ENCODE results near the gene GLIS2.

GLIS2 gene

DNA sequence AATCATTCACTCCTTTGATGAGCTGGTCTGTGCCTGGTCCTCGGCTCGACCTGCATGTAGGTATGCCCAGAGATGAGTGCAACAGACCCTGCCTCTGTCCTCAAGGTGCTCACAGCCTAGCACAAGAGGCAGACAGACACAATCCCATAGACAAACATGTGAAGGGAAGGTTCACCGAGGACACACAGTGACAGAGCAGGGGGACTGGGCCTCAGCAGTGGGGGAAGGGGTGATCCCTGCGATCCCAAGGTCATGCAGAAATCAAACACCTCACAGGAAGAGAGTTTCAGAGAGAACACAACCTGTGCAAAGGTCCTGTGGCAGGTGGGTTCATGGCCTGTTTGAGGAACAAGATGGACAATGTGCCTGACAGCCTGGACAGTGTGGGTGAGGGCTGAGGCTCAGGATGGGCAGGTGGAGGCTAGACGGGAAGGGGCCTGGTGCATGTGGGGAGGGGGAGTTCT is 51.6 kb downstream of the GLIS2 start:
- no peak for DNase-seq (ENCODE audit: low read depth in 2 of 3, low spot score in 2 of 3)

DNA sequence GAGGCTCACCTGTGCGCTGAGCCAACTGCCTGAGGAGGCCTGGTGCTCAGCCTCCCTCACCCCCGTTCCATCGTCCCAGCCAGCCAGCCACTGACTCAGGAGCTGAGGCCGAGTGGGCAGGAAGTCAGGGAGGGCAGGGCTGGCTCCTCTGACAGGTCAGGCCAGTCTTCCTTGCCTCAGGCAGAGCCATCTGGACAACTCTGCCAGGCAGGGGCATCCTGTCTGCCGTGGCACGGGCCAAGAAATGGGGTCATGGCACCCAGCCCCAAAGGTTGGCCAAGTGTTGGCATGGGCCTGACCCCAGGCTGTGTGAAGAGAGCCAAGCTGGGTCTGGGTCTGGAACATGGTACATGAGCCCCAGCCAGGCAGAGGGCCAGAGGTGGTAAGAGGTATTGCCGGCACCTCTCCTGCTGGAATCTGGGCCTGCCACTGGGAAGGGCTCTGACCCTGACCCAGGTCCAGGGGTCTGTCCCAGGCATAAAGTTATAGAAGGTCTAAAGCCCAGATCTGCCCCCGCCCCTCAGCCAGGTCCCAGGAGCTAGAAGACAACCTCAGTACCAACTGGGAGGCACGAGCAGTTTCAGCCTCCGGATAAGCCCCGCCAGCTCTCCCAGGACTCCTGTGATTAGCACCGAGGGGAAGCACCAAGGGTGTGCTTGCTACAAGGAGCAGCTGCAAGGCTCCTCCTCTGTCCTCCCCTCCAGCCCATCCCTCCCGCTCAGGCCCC is 53.3 kb downstream of the GLIS2 start:
- DNase-seq (ENCODE audit: low read depth in 2 of 3, low spot score in 2 of 3) = no peak

DNA sequence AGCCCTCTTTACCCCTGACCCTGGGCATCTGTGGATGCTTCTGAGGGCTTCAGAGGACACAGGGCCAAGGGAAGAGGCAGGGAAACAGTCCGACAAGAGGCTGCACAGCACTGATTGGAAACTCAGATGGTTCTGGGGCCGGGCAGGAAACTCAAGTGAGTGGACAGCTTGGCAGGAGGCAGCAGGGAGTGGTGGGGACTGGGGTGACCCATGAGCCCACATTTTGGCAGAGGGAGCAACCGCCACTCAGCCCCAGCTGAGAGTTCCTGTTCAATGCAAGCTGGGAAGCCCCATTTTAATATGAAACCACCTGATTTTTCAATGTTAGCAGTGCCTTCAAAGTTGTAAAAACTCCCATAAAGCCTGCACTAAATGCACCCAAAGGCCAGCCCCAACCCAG is 54.3 kb downstream of the GLIS2 start:
- DNase-seq (ENCODE audit: low read depth in 2 of 3, low spot score in 2 of 3) = no peak

DNA sequence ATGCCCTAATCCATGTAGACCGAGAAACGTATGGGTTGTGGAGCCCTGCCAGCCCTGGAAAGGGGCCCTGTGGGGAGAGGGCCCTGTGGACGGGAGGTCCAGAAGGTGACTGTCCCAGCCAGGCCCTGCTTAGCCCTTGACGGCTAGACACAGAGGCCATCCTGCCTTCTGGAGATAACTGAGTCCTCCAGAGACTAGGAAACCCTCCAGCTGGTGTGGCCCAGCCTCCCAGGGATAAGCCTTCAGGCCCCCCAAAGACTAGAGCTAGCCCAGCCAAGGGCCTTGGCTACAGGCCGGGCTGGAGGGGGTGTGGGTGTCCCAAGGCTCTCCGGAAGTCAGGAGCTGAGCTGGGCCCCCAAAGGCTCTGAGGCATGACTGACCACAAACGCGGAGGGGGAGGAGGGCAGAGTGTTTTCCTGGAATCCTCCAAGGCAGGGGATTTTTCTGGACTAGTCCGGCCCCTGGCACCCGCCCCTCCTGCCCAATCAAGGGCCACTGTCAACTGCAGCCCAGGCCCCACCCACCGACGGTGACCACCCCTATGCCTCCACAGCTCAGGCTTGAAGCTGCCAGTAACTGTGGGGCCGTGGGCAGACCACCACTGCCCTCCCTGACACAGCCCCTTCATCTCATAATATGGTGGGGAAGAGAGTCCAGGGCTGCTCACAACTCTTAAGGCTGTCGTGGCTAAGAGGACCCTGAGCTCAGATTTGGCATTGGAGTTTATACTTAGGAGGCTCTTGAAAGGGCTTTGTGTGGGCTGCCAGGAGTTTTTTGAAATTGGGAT is 54.9 kb downstream of the GLIS2 start:
- DNase-seq (ENCODE audit: low read depth in 2 of 3, low spot score in 2 of 3) = no peak

DNA sequence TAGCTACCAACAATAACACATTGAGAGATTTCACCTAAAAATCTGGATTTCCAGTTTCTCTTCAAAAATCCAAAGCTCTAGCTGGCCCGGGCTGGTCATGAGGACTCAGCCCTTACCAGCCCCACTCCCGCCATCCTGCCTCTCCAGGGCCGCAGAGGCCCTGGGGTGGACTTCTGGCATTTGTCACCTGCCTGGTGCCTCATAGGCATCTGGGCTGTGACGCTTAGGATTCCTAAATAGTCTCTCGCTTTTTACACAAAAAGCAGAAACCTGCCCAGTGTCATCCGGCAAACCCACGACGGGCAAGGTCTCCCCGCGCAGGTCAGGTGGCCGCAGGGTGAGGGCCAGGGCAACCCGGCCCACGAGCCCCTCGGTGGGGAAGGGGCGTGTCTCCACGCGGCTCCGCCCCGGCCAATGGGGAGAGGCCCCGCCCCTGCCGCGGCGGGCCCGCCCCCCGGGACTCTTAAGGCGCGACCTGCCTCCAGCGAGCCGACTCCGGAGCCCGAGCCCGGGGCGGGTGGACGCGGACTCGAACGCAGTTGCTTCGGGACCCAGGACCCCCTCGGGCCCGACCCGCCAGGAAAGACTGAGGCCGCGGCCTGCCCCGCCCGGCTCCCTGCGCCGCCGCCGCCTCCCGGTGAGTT is 55.6 kb downstream of the GLIS2 start, which contains the start of gene VASN:
Gene VASN, plus strand, starts transcription at position 492 of the 644 bp plus-strand sequence. CDS start 9,030 bp downstream, outside the sequence.
- DNase-seq (ENCODE audit: low read depth in 2 of 3, low spot score in 2 of 3) = peak; percentile 38 to 69 (median 50)

DNA sequence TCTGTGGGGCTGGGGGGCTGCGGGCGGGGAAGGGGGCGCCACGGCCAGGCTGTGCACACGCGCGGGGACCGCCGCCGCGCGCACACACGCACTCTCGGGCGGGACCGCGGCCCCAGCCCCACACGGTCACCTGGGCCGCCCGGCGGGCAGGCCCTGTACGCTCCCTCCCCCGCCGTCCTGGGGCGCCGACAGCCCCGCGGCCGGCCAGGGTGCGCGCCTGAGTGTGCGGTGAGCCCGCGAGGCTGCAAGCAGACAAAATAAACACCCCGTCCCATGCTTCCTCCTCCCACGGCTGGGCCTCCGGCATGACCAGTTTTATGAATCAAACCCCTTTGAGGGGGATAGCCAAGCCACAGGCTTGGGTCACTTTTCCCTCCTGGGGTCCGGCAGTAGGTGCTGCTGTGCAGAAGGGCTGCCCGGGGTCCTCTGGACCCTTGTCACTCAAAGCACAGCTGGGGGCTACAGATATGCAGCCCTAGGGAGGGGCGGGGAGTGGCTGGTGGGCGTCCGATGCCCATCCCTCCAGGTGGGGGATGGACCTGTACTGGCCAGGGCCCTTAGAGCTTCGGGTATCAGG is 56.2 kb downstream of the GLIS2 start:
- peak in 1 of 3 experiments; percentile 12 for DNase-seq (ENCODE audit: low read depth in 2 of 3, low spot score in 2 of 3)

DNA sequence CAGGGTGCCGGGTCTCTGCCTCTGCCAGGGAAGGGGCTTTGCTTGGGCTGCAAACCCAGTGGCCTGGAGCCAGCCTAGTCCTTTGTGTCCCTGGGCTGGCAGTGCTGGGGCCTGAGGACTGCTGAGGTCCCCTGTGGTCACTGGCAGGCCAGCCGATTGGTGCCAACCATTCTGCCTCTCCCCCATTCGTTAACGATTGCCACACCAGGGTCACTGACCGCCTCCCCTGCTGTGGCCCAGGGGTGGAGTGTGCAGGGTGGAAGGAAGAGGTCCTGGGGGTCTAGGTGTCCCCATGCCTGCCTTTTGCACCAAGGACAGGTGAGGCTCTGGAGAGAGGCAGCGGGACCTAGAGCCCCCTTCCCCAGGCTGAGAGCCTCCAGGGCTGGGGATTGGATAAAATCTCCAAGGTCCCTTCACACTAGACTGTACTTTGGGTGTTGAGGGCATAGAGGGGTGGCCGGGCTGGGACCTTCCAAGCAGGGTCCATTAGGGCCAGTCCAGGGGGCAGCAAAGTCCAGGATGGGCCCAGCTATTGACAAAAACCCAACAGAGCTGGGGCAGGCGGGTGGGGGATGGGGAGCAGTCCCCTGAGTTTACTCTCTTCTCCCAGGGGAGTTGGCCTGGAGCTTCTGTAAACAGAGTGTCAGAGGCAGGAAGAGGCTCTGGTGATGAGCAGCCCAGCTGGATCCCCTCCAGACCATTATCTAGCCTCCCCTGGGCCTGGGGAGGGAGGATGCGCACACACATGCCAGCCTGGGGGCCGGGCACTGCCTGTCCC is 56.9 kb downstream of the GLIS2 start:
- DNase-seq (ENCODE audit: low read depth in 2 of 3, low spot score in 2 of 3) = no peak

DNA sequence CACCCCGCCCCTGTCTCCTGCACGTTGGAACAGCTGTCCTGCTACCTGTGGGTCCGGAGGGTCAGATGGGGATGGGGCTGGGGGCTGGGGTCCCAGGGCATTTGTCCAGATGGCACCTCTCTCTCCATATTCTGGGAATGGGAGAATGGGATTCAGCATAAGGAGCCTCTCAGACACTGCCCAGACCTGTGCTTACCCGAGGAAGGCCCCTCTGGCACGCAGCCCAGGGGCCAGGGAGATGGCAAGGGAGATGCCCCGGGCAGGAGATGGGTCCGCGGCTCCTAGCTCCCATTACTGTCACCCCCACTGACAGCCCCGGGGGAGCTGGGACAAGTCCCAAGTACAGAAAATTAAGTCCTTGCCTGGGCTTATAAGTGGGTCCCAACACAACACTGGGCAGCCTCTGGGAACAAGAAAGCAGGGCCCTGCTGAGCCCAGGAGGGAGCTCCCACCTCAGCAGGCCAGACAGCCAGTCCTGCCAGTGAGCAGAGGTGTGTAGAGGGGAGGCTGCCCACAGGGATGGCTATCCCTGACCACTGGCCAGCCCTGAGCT is 57.6 kb downstream of the GLIS2 start:
- no peak for DNase-seq (ENCODE audit: low read depth in 2 of 3, low spot score in 2 of 3)

DNA sequence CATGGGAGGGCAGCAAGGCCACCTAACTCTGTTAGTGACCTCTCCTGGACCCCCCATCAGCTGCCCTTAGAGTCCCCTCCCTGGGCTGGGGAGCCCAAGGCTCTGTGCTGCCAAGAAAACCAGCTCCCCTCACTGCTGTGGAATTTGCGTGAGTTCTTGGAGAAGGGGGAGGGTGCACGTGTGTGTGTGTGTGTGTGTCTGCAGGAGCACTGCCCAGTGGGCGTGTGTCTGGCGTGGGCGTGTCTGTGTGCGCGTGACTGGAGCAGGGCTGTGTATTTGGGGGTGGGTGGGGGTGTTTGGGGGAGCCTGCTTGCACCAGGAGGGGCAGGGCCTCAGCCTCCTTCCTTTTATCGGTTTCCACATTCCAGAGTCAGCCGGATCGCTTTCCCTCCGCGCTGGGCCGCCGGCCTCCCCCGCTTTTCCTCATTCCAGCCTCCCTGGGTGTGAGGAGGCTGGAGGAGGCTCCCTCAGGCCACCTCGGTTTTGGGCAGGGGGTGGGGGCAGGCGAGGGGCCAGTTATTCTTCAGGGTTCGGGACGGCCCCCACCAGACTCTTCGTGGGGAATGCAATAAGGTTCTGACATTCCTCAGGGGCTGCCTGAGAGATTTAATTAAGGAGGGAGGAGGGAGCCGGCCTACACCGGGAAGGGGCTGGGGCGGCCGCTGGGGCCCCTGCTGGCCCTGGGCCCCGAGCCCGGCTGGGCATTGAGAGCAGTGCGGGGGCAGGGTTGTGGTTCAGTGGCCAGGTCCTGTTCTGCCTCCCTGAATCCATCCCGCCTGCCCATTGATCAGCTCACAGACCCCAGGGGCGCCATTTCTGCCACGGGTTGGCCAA is 58.3 kb downstream of the GLIS2 start:
- no peak for DNase-seq (ENCODE audit: low read depth in 2 of 3, low spot score in 2 of 3)

DNA sequence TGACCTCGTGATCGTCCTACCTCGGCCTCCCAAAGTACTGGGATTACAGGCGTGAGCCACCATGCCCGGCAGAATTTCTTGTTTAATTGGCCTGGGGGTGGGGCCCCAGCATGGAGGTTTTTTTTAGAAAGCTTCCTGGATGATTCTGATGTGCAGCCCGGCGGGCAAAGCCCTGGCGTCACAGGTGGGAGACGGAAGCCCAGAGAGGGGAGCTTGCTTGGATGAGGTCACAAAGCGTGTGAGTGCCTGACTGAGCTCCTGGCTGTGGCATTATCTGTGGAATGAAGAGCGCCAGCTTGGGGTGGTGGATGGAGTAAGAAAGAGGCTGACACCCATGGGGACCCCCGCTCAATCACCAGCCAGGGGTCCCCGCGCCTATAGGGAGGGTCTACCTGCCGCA is 59.9 kb downstream of the GLIS2 start:
- no peak for DNase-seq (ENCODE audit: low read depth in 2 of 3, low spot score in 2 of 3)

DNA sequence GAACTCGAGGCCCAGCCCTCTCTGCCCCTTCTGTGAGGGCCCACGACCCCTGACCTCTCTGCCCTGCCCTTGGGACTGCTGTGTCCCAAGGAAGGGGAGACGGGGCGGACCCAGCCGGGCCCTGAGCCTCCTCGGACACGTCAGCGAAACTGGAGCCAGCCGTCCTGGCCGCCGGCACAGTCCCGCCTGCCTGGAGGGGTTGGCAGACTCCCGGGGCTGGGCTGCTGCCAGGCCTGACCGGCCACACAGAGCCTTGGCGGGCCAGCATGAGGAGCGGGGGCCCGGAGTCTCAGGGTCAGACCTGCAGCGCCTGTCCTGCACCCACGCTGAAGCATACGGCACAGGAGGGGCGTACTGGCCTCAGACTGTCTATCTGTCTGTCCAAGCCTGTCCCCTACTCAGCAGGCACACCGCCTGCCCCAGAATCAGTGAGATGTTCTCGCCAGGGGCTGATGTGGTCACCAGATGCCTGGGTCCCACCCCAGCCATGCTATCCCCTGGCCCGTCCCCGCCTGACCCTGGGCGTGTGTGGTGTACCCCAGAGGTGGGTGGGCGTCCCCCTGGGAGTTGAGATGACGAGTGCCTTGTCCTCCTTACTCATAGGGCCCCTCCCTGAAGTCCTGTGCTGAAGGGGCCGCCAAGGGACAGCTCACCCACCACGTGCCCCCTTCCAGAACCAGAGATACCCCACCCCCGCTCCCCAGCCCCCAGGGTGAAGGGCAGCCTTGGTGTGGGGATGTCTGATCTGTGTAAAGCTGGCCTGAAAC is 60.4 kb downstream of the GLIS2 start:
- DNase-seq (ENCODE audit: low read depth in 2 of 3, low spot score in 2 of 3) = no peak

DNA sequence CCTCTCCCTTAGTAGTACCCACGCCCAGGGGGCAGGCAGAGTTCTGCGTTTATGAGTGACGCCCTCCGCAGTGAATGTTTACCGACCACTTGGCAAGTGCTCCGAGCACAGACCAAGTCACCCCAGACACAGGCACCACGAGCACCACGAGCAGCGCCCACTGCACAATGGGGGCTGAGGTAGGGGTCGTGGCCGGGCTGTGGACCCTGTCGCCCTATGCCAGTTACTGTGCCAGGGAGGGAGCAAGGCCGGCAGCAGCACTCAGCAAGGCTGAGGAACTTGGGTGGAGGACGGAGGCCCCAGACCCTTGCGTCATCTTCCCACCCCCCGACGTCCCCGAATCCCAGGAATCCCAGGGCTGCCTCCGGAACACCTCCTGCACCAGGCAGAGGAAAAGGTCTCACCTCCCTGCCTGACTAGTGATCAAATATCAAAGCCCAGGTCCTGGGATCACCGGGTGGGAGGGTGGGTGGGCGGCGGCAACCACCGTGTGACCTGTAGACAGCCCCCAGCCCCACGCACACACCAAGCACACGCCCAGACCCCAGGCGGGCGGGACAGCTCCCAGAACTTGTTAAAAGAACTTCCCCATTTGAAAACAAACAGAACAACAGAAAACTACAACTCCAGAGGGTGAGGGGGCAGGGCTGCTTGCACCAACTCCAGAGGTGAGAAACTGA is 61.2 kb downstream of the GLIS2 start:
- no peak for DNase-seq (ENCODE audit: low read depth in 2 of 3, low spot score in 2 of 3)

DNA sequence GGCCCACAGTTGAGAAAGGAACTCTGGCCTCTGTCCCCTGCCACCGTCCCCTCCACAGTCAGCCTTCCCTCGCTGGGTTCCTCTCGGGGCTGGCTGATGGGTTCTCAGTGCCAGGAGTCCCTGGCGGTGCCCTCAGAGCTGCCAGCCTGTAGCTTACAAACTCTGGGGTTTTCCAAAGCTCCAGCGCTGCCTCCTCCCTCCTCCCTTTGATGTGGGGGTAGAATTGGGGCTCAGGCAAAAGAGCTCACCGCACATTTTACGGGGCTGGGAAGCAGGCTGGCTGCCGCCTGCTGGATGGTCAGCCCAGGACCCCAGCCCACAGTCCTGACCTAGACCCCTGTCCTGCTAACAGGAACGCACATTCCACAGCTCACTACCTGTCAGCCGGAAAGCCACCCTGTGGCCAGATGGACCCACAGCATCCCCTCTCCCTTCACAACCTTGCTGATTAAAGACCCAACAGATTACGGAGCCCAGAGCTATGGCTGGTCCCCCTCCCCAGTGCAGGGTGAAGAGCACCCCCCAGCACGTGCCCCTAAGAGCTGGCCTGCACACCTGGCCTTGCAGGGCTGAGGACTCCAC is 61.8 kb downstream of the GLIS2 start:
- no peak for DNase-seq (ENCODE audit: low read depth in 2 of 3, low spot score in 2 of 3)

DNA sequence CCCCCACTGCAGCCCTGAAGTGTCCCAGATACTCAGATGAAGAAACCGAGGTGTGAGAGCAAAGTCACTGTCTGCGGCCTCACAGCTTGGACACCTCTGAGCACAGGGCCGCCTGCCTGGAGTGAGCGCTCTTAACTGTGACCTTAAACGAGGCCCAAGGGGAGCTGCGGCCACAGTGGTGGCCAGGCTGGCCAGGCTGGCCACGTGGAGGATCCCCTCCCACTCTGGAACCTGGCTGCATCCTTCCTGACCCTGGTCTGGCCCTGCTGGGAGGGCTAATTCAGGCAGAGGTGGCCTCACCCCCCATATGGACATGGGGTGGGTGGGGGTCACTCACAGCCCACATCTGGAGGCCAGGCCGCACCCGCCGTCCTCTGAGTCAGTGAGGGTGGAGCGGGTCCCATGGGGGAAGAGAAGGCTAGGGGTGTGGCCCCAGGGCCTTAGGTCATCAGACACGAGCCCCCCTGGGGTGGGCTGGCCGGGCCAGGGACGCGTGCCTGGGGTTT is 62.3 kb downstream of the GLIS2 start:
- no peak for DNase-seq (ENCODE audit: low read depth in 2 of 3, low spot score in 2 of 3)

DNA sequence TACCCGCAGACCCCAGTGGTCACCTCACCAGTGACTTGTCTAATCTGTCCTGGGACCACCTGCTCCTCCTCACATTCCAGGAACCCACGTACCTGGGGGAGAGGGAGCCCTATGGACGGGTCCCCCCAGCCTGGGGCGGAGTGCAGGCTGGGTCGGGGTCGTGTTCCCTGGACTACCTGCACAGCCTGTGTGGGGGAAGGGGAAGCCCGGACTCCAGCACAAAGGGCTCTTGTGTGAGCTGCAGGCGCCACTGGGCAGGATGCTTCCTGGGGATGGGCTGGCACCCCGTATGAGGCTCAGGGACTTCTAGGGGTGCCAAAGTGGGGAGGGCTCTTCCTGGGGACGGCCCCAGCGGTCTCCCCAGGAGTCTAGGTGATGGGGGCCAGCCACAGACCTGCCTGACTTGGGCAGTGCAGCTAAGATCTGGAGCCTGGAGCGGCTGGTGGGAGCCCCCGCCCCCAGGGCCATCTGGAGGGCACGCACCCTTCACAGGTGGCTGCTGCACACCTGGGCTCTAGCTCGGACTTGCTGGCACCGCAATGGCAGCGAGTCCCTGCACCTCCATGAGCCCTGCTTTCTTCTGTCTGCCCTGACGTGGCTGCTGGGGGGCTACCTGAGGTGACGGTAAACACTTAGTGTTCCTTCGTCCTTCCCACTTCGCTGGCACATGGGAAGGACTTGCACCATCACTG is 63.3 kb downstream of the GLIS2 start:
- no peak for DNase-seq (ENCODE audit: low read depth in 2 of 3, low spot score in 2 of 3)

DNA sequence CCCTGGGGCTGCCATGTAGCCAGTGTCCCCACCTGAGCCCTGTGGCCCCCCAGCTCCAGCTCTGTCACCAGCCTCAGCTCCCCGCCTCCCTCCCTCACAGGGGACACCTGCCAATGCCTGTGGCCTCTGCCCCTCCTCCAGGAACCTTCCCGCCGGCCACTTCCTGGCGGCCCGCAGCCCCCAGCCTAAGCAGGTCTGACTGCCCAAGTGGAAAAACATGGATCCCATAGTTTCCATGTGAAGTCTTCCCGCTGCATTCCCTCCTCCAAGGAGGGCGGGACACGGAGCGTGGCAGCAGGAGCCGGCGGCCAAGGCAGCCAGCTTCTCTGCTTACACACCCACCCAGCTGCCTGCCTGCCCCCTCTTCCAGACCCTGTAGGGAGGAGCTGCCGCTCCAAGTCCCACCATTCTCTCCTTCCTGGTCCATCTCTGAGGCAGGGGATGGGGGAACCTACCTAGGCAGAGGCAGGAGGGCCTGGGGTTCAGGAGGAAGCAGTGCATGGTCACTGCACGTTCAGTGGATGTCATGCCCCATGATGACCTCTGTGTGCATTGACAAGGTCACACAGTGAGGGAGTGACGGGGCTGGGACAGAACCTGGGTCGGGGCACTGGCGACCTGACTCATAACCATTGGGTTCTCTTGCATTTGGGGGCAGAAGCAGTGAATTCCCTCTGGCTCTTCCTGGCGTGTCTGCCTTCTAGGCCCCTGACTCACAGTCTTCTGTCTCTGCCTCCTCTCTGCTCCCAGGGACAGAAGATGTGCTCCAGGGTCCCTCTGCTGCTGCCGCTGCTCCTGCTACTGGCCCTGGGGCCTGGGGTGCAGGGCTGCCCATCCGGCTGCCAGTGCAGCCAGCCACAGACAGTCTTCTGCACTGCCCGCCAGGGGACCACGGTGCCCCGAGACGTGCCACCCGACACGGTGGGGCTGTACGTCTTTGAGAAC is 64.5 kb downstream of the GLIS2 start:
- no peak for DNase-seq (ENCODE audit: low read depth in 2 of 3, low spot score in 2 of 3)

All from activated CD8-positive, alpha-beta memory T cell treated with anti-CD3 and anti-CD28 coated beads for 48 hours (primary cell).